ENCODE data around the gene MAST2. TPM values are rescaled to one million over a fixed set of nuclear protein-coding genes. Genes with fewer than 3 reads are reported as not detected.

MAST2 gene
- total and polyA plus RNA-seq, 9 of the 15 experiments (the other 6 are each of a cell fraction or from before 2014, with no cell fraction given) = 0.73 to 32.0 (median 17.8) TPM

DNA sequence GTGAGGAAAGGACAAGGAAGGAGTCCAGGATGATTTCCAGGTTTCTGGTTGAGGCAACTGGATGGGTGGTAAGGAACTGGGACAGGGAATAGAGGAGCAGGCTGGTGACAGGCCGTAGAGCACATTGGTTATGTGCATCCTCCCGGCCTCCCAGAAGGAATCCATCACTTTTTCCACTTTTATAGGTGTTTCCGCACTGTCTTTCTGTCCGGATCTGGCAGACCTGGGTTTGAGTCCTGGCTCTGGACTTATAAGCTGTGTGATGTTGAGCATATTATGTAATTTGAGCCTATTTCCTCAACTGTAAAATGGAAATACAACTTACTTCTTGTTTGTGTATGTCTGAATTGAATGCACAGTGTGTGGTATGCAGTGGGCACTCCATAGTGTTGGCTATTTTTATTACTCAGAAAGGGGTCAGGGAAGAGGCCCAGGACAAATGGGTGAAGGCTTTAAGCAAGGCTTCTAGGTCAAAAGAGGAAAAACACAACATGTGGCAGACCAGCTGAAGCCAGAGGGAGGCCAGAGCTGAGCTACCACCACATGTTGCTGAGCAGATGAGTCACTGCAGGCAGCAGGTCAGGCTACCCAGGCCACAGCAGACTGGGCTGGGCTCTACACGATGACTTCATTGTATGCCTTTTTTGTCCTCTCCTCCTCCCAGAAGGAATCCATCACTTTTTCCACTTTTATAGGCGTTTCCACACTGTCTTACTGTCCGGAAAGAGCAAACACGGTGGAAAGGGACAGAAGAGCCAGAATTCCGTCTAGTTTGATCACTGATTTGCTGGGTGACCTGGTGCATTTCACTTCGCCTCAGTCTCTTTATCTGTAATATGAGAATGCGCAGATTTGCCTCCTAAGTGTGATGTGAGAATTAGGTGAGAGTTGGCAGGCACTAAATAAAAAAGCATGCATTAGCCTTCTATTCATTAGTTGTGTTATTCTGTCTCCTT, 791 bp upstream of the MAST2 start (continued):
- TF ChIP-seq KDM1A (IDR thresholded peaks at IDR 0.05) = peak in 1 of 2 experiments; percentile 29; a peak in 1 of 4 replicates
- no peak for TF ChIP-seq RBM39 (optimal IDR thresholded peaks at IDR 0.05; ENCODE audit: low read depth, low read length)
- TF ChIP-seq, protein P1, sequence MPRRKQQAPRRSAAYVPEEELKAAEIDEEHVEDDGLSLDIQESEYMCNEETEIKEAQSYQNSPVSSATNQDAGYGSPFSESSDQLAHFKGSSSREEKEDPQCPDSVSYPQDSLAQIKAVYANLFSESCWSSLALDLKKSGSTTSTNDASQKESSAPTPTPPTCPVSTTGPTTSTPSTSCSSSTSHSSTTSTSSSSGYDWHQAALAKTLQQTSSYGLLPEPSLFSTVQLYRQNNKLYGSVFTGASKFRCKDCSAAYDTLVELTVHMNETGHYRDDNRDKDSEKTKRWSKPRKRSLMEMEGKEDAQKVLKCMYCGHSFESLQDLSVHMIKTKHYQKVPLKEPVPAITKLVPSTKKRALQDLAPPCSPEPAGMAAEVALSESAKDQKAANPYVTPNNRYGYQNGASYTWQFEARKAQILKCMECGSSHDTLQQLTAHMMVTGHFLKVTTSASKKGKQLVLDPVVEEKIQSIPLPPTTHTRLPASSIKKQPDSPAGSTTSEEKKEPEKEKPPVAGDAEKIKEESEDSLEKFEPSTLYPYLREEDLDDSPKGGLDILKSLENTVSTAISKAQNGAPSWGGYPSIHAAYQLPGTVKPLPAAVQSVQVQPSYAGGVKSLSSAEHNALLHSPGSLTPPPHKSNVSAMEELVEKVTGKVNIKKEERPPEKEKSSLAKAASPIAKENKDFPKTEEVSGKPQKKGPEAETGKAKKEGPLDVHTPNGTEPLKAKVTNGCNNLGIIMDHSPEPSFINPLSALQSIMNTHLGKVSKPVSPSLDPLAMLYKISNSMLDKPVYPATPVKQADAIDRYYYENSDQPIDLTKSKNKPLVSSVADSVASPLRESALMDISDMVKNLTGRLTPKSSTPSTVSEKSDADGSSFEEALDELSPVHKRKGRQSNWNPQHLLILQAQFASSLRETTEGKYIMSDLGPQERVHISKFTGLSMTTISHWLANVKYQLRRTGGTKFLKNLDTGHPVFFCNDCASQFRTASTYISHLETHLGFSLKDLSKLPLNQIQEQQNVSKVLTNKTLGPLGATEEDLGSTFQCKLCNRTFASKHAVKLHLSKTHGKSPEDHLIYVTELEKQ (CRISPR knock-in tag; IDR thresholded peaks at IDR 0.05) = no peak
- TF ChIP-seq, protein P2, sequence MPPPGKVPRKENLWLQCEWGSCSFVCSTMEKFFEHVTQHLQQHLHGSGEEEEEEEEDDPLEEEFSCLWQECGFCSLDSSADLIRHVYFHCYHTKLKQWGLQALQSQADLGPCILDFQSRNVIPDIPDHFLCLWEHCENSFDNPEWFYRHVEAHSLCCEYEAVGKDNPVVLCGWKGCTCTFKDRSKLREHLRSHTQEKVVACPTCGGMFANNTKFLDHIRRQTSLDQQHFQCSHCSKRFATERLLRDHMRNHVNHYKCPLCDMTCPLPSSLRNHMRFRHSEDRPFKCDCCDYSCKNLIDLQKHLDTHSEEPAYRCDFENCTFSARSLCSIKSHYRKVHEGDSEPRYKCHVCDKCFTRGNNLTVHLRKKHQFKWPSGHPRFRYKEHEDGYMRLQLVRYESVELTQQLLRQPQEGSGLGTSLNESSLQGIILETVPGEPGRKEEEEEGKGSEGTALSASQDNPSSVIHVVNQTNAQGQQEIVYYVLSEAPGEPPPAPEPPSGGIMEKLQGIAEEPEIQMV (tag; conservative IDR thresholded peaks at IDR 0.05; ENCODE audit: low read depth) = 0 out of 2 replicates have a peak, but pooled peaks have one; percentile 33
- no peak for TF ChIP-seq ZNF444 (CRISPR knock-in tag; IDR thresholded peaks at IDR 0.05)
- TF ChIP-seq HDAC1 (IDR thresholded peaks at IDR 0.05) = peak in 1 of 2 experiments; percentile 30; a peak in 1 of 4 replicates
- peak; percentile 86 for TF ChIP-seq SMARCA4 (IDR thresholded peaks at IDR 0.05)
- peak; percentile 64 for TF ChIP-seq LEF1 (IDR thresholded peaks at IDR 0.05)
- no peak for TF ChIP-seq FUS (optimal IDR thresholded peaks at IDR 0.05; ENCODE audit: low read depth, low read length)
- TF ChIP-seq SLC30A9 (CRISPR knock-in tag; IDR thresholded peaks at IDR 0.05) = no peak
- no peak for TF ChIP-seq NELFE (IDR thresholded peaks at IDR 0.05; ENCODE audit: insufficient read depth, insufficient read length)
- peak; percentile 73 for TF ChIP-seq KDM5B (IDR thresholded peaks at IDR 0.05; ENCODE audit: insufficient replicate concordance, low read depth, low read length)
- TF ChIP-seq, protein P3, sequence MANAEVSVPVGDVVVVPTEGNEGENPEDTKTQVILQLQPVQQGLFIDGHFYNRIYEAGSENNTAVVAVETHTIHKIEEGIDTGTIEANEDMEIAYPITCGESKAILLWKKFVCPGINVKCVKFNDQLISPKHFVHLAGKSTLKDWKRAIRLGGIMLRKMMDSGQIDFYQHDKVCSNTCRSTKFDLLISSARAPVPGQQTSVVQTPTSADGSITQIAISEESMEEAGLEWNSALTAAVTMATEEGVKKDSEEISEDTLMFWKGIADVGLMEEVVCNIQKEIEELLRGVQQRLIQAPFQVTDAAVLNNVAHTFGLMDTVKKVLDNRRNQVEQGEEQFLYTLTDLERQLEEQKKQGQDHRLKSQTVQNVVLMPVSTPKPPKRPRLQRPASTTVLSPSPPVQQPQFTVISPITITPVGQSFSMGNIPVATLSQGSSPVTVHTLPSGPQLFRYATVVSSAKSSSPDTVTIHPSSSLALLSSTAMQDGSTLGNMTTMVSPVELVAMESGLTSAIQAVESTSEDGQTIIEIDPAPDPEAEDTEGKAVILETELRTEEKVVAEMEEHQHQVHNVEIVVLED (CRISPR knock-in tag; IDR thresholded peaks at IDR 0.05) = no peak
- TF ChIP-seq MTA3 (IDR thresholded peaks at IDR 0.05; ENCODE audit: borderline replicate concordance) = 0 out of 2 replicates have a peak, but pooled peaks have one; percentile 34
- TF ChIP-seq MXI1 (IDR thresholded peaks at IDR 0.05; ENCODE audit: low read depth, low read length) = peak; percentile 69; the same call in 1 of the 2 replicates
- 0 out of 2 replicates have a peak, but pooled peaks have one; percentile 23 for TF ChIP-seq ZNF384 (IDR thresholded peaks at IDR 0.05; ENCODE audit: low read depth, low read length)
- no peak for TF ChIP-seq STAT5A (IDR thresholded peaks at IDR 0.05; ENCODE audit: borderline replicate concordance, low read length)
- 0 out of 2 replicates have a peak, but pooled peaks have one; percentile 45 for TF ChIP-seq TOE1 (IDR thresholded peaks at IDR 0.05; ENCODE audit: borderline replicate concordance)
- no peak; the same call in 1 of the 2 replicates for TF ChIP-seq TOE1 (CRISPR knock-in tag; IDR thresholded peaks at IDR 0.05; ENCODE audit: borderline replicate concordance, low read depth)
- TF ChIP-seq YY1 (IDR thresholded peaks at IDR 0.05; ENCODE audit: borderline replicate concordance in 1 of 3, control insufficient read depth in 1 of 3, extremely low read depth in 1 of 3, insufficient read depth in 3 of 3, insufficient read length in 1 of 3, insufficient replicate concordance in 2 of 3, low read depth in 1 of 3, low read length in 2 of 3) = peak in 2 of 3 experiments; percentile 21 to 41
